Natural killer cell (primary cell): ENCODE data around the gene POLDIP3. TPM values are rescaled to one million over a fixed set of nuclear protein-coding genes. Genes with fewer than 3 reads are reported as not detected.
A peak's percentile ranks its signal among the peaks of the same experiment; 100 is the strongest.

ENCODE experiments used
- ATAC-seq, 3 donors: fragments of 150-1000 bp in 2 of 3; fragments of 200-7000 bp in 1 of 3; cut with Tn5 transposase; 1 replicate in 1 of 3; 2 replicates in 2 of 3; pipeline ENCODE4 v1.10.0; 2021; ENCODE audit warnings: mild to moderate bottlenecking in 2 of 3, moderate library complexity in 2 of 3
- DNase-seq, 2 donors: peaks; one replicate each; pipeline versions ENCODE4 v3.0.0 to v3.0.0-alpha.2; 2013 to 2021; ENCODE audit warnings: mixed read lengths in 1 of 2
- H3K27ac ChIP-seq: one replicate; pipeline ENCODE4 v1.5.1; 2013; ENCODE audit warnings: mild to moderate bottlenecking, low read length
- H3K27me3 ChIP-seq: one replicate; pipeline ENCODE4 v1.6.1; 2013; ENCODE audit warnings: low read length; ENCODE audit not compliant: control insufficient read depth, insufficient read depth
- H3K36me3 ChIP-seq: one replicate; pipeline ENCODE4 v1.6.1; 2013; ENCODE audit warnings: low read length; ENCODE audit not compliant: control insufficient read depth, insufficient read depth
- H3K4me1 ChIP-seq: one replicate; pipeline ENCODE4 v1.6.1; 2013; ENCODE audit warnings: low read length; ENCODE audit not compliant: control insufficient read depth, insufficient read depth
- H3K4me3 ChIP-seq: one replicate; pipeline ENCODE4 v1.5.1; 2013; ENCODE audit warnings: low read length
- H3K9me3 ChIP-seq: one replicate; pipeline ENCODE4 v1.6.1; 2013; ENCODE audit warnings: low read length; ENCODE audit not compliant: control insufficient read depth, insufficient read depth
- H3K27ac Mint-ChIP-seq, 2 donors: one replicate each; pipeline ENCODE4 v1.8.0; 2022; ENCODE audit warnings: mild to moderate bottlenecking in 2 of 2, mixed read lengths in 2 of 2, moderate library complexity in 1 of 2
- H3K27me3 Mint-ChIP-seq, 2 donors: one replicate each; pipeline ENCODE4 v1.8.0; 2022; ENCODE audit warnings: low read depth in 2 of 2, mixed read lengths in 2 of 2
- H3K36me3 Mint-ChIP-seq: one replicate; pipeline ENCODE4 v1.8.0; 2022; ENCODE audit warnings: mixed read lengths
- H3K4me1 Mint-ChIP-seq, 2 donors: one replicate each; pipeline ENCODE4 v1.8.0; 2022; ENCODE audit warnings: mixed read lengths in 2 of 2
- H3K4me3 Mint-ChIP-seq: one replicate; pipeline ENCODE4 v1.8.0; 2022; ENCODE audit warnings: mild to moderate bottlenecking, moderate library complexity, mixed read lengths
- H3K9me3 Mint-ChIP-seq, 2 donors: one replicate each; pipeline ENCODE4 v1.8.0; 2022; ENCODE audit warnings: mixed read lengths in 2 of 2
- CTCF ChIP-seq: fragments of 200-600 bp; IDR thresholded peaks from one replicate; pipeline ENCODE4 v1.8.0; 2022; ENCODE audit warnings: antibody characterized with exemption
- WGBS: methylation state at CpG from one replicate; pipeline ENCODE4 v1.1.7; 2013; ENCODE audit warnings: missing lambda C conversion rate; ENCODE audit not compliant: insufficient coverage; 5-methylcytosine and 5-hydroxymethylcytosine counted together
- intact Hi-C: fragments of 100-400 bp; cut with micrococcal nuclease; formaldehyde crosslinking; loops from one replicate; pipeline ENCODE4 v1.14.2; 2022
- total RNA-seq, 4 donors: library from RNA; stranded (reverse); fragments of 120-200 nt in 1 of 4; gene quantifications; one replicate each; pipeline versions ENCODE4 v1.2.3 to v1.2.4, GENCODE V29; 2013 to 2022

The POLDIP3 gene
- total RNA-seq, 3 donors from 2014 or later (not counting 1 experiment from before 2014, with no cell fraction given), result 66.1 to 82.8 (median 70.8) TPM

GRCh38 chr22:42561856-42562255 lies 52.8 kb downstream of the POLDIP3 start:
- Histone ChIP-seq H3K27me3 (no peaks in the 10 kb centered on the region), H3K27ac (no peak overlapping the region), H3K4me3 (no peak overlapping the region), H3K36me3 (no peaks in the 10 kb centered on the region), H3K9me3 (no peaks in the 10 kb centered on the region), H3K4me1 (peaks cover 11% of the 10 kb centered on the region)
- no peak for TF ChIP-seq CTCF
- Mint-ChIP-seq H3K36me3 (no peaks in the 10 kb centered on the region), H3K4me3 (no peak overlapping the region), H3K9me3 (no peaks in the 10 kb centered on the region), H3K27ac (no peak overlapping the region), H3K27me3 (no peaks in the 10 kb centered on the region), H3K4me1 (peaks cover 0 to 8% of the 10 kb centered on the region in 2 donors)
- intact Hi-C loops, result no loop called here
- ATAC-seq, result no peak
- no peak for DNase-seq
- WGBS, result 54% methylated on average over 5 of the region's 5 CpGs

- Histone ChIP-seq H3K27ac (no peak overlapping the region), H3K27me3 (no peaks in the 10 kb centered on the region), H3K9me3 (no peaks in the 10 kb centered on the region), H3K4me3 (no peak overlapping the region), H3K4me1 (peaks cover 11% of the 10 kb centered on the region), H3K36me3 (no peaks in the 10 kb centered on the region)
- no peaks in the 10 kb centered on the region for H3K9me3 Mint-ChIP-seq
- H3K4me1 Mint-ChIP-seq, result peaks cover 0 to 8% of the 10 kb centered on the region in 2 donors
- peak; percentile 32 for TF ChIP-seq CTCF
- ATAC-seq, result no peak
- no peak overlapping the region for H3K4me3 Mint-ChIP-seq
- H3K27ac Mint-ChIP-seq, result peak overlapping the region in 1 of 2 donors; percentile 12
- intact Hi-C loops, result no loop called here
- WGBS, result 89% methylated on average over 7 of the region's 7 CpGs
- H3K36me3 Mint-ChIP-seq, result no peaks in the 10 kb centered on the region
- peak in 1 of 2 donors; percentile 51 for DNase-seq
- H3K27me3 Mint-ChIP-seq, result no peaks in the 10 kb centered on the region
Measured at GRCh38 chr22:42560781-42561180, 53.9 kb downstream of the POLDIP3 start.

- Mint-ChIP-seq H3K4me3 (no peak overlapping the region), H3K9me3 (no peaks in the 10 kb centered on the region), H3K27me3 (no peaks in the 10 kb centered on the region), H3K36me3 (no peaks in the 10 kb centered on the region), H3K4me1 (peaks cover 0 to 8% of the 10 kb centered on the region in 2 donors), H3K27ac (peak overlapping the region in 1 of 2 donors; percentile 12)
- intact Hi-C loops, result no loop called here
- no peak overlapping the region for H3K4me3 ChIP-seq
- no peaks in the 10 kb centered on the region for H3K36me3 ChIP-seq
- H3K27ac ChIP-seq, result no peak overlapping the region
- DNase-seq (no peak), ATAC-seq (no peak)
- WGBS, result 91% methylated on average over 8 of the region's 8 CpGs
- H3K4me1 ChIP-seq, result peaks cover 11% of the 10 kb centered on the region
- no peak for TF ChIP-seq CTCF
- H3K27me3 ChIP-seq, result no peaks in the 10 kb centered on the region
- H3K9me3 ChIP-seq, result no peaks in the 10 kb centered on the region
Measured at GRCh38 chr22:42560381-42560780, 54.3 kb downstream of the POLDIP3 start.
